ENCODE data around the gene KLF1. TPM values are rescaled to one million over a fixed set of nuclear protein-coding genes. Genes with fewer than 3 reads are reported as not detected.

KLF1 gene
- total and polyA plus RNA-seq, 2 of the 13 experiments (the other 11 are each of a cell fraction or from before 2014, with no cell fraction given) = not detected

DNA sequence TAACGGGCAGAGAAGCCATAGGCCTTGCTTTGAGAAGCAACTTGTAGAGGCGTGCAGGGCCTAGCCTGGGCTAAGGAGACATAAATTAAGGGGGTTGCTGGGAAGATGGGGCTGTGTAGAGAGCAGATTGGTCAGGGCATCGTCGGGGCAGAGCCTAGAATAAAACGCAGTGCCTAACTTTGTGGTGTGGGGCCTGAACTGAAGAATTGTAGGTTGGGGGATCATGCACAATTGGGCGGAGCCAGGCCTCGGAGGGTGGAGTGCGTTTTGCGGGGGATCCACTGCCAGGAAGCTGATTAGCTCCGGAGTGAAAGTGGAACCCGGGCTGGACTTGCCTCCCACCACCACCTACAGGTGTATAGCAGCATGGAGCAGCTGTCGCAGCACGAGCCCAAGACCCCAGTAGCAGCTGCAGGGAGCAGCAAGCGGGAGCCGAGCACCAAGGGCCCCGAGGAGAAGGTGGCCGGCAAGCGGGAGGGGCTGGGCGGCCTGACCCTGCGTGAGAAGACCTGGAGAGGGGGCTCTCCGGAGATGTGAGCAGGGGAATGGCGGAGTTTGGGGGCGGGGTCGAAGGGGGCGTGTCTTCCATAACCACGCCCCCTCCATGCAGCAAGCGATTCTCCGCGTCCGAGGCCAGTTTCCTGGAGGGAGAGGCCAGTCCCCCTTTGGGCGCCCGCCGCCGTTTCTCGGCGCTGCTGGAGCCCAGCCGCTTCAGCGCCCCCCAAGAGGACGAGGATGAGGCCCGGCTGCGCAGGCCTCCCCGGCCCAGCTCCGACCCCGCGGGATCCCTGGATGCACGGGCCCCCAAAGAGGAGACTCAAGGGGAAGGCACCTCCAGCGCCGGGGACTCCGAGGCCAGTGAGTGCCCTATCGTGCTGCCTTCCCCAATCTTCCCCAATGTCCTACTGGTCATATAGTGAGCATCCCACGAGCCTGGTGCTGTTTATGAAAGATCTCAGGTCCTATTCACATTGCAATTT is 19.6 kb downstream of the KLF1 start:
- no peaks in the 10 kb centered on the region for H3K27me3 ChIP-seq (ENCODE audit: control insufficient read depth in 1 of 2, insufficient read depth in 2 of 2, low read length in 2 of 2)
- ChIA-PET POLR2A (no interaction called here), CTCF (ENCODE audit: low intra/inter-chr PET ratio, low total read pairs) (no interaction called here)
- H3K9ac ChIP-seq (ENCODE audit: insufficient read depth, low read depth, low read length) = no peak overlapping the region
- no peak overlapping the region for H2AFZ ChIP-seq (ENCODE audit: low read length)
- no peak overlapping the region for H3K27ac ChIP-seq (ENCODE audit: extremely low read length, insufficient read depth, low read length)
- no peaks in the 10 kb centered on the region for H3K9me3 ChIP-seq (ENCODE audit: low read length)
- no peak overlapping the region for H3K4me3 ChIP-seq (replicated peaks in 1 of 3; ENCODE audit: insufficient read depth in 1 of 3, low read depth in 2 of 3, low read length in 3 of 3)
- no peak overlapping the region for H3K4me2 ChIP-seq (ENCODE audit: low read depth, low read length)
- FAIRE-seq (no peak), ATAC-seq (no peak), DNase-seq (ENCODE audit: low spot score) (no peak)
- H3K36me3 ChIP-seq (replicated peaks in 1 of 2; ENCODE audit: control insufficient read depth in 1 of 2, insufficient read depth in 2 of 2, low read length in 2 of 2) = no peaks in the 10 kb centered on the region
- no peak for TF ChIP-seq SKI (IDR thresholded peaks at IDR 0.05; ENCODE audit: partially characterized antibody)
- no peak for TF ChIP-seq ZSCAN30 (CRISPR knock-in tag; IDR thresholded peaks at IDR 0.05)
- TF ChIP-seq, protein P1, sequence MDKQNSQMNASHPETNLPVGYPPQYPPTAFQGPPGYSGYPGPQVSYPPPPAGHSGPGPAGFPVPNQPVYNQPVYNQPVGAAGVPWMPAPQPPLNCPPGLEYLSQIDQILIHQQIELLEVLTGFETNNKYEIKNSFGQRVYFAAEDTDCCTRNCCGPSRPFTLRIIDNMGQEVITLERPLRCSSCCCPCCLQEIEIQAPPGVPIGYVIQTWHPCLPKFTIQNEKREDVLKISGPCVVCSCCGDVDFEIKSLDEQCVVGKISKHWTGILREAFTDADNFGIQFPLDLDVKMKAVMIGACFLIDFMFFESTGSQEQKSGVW (CRISPR knock-in tag; IDR thresholded peaks at IDR 0.05; ENCODE audit: borderline replicate concordance) = no peak
- no peak for TF ChIP-seq ZFY (CRISPR knock-in tag; IDR thresholded peaks at IDR 0.05)
- no peak for TF ChIP-seq ZNF607 (CRISPR knock-in tag; IDR thresholded peaks at IDR 0.05; ENCODE audit: borderline replicate concordance)
- TF ChIP-seq HMG20B (CRISPR knock-in tag; conservative IDR thresholded peaks at IDR 0.05) = no peak
- TF ChIP-seq, protein P2, sequence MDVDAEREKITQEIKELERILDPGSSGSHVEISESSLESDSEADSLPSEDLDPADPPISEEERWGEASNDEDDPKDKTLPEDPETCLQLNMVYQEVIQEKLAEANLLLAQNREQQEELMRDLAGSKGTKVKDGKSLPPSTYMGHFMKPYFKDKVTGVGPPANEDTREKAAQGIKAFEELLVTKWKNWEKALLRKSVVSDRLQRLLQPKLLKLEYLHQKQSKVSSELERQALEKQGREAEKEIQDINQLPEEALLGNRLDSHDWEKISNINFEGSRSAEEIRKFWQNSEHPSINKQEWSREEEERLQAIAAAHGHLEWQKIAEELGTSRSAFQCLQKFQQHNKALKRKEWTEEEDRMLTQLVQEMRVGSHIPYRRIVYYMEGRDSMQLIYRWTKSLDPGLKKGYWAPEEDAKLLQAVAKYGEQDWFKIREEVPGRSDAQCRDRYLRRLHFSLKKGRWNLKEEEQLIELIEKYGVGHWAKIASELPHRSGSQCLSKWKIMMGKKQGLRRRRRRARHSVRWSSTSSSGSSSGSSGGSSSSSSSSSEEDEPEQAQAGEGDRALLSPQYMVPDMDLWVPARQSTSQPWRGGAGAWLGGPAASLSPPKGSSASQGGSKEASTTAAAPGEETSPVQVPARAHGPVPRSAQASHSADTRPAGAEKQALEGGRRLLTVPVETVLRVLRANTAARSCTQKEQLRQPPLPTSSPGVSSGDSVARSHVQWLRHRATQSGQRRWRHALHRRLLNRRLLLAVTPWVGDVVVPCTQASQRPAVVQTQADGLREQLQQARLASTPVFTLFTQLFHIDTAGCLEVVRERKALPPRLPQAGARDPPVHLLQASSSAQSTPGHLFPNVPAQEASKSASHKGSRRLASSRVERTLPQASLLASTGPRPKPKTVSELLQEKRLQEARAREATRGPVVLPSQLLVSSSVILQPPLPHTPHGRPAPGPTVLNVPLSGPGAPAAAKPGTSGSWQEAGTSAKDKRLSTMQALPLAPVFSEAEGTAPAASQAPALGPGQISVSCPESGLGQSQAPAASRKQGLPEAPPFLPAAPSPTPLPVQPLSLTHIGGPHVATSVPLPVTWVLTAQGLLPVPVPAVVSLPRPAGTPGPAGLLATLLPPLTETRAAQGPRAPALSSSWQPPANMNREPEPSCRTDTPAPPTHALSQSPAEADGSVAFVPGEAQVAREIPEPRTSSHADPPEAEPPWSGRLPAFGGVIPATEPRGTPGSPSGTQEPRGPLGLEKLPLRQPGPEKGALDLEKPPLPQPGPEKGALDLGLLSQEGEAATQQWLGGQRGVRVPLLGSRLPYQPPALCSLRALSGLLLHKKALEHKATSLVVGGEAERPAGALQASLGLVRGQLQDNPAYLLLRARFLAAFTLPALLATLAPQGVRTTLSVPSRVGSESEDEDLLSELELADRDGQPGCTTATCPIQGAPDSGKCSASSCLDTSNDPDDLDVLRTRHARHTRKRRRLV (CRISPR knock-in tag; IDR thresholded peaks at IDR 0.05) = no peak
- TF ChIP-seq ZNF569 (CRISPR knock-in tag; IDR thresholded peaks at IDR 0.05; ENCODE audit: borderline replicate concordance) = no peak
- TF ChIP-seq, protein P3, sequence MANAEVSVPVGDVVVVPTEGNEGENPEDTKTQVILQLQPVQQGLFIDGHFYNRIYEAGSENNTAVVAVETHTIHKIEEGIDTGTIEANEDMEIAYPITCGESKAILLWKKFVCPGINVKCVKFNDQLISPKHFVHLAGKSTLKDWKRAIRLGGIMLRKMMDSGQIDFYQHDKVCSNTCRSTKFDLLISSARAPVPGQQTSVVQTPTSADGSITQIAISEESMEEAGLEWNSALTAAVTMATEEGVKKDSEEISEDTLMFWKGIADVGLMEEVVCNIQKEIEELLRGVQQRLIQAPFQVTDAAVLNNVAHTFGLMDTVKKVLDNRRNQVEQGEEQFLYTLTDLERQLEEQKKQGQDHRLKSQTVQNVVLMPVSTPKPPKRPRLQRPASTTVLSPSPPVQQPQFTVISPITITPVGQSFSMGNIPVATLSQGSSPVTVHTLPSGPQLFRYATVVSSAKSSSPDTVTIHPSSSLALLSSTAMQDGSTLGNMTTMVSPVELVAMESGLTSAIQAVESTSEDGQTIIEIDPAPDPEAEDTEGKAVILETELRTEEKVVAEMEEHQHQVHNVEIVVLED (CRISPR knock-in tag; IDR thresholded peaks at IDR 0.05; ENCODE audit: borderline replicate concordance) = no peak
- no peak for TF ChIP-seq RELA (CRISPR knock-in tag; IDR thresholded peaks at IDR 0.05)
- WGBS (ENCODE audit: low lambda C conversion rate) = 95% methylated on average over 36 of the region's 51 CpGs
- in situ Hi-C loops (cut with HindIII; ENCODE audit: extremely low pct_ligation_motif_present, low pct_unique_long_range_greater_than_20kb) (no loop called here), intact Hi-C loops (cut with micrococcal nuclease; ENCODE audit: unreplicated experiment) (no loop called here)
- peaks cover 19% of the 10 kb centered on the region for H3K4me1 ChIP-seq (ENCODE audit: insufficient read depth, low read length)
- no peaks in the 10 kb centered on the region for H4K20me1 ChIP-seq (ENCODE audit: insufficient read depth, low read length)
- no peaks in the 10 kb centered on the region for H3K79me2 ChIP-seq (ENCODE audit: insufficient read depth, low read length)
- BruUV-seq (replicated peaks) = no TSS peak
